GM23248 (cell line): ENCODE measurements around the gene RAB14. TPM values are rescaled to one million over a fixed set of nuclear protein-coding genes. Genes with fewer than 3 reads are reported as not detected.
A peak's percentile ranks its signal among the peaks of the same experiment; 100 is the strongest.

Experiments
- DNase-seq: peaks from one replicate; pipeline ENCODE4 v3.0.0-alpha.2; 2015
- H2AFZ ChIP-seq: fragments of 200-600 bp; sonication (generic); 2 replicates; pipeline ENCODE4 v1.6.1; 2016; ENCODE audit warnings: antibody characterized with exemption
- H3F3A ChIP-seq: fragments of 200-600 bp; sonication (generic); 2 replicates; pipeline ENCODE4 v1.6.1; 2016; ENCODE audit warnings: mild to moderate bottlenecking, antibody characterized with exemption, mixed run types; ENCODE audit not compliant: insufficient read depth
- H3K27ac ChIP-seq: fragments of 200-600 bp; sonication (generic); 2 replicates; pipeline ENCODE4 v1.5.1; 2016; ENCODE audit warnings: mild to moderate bottlenecking
- H3K27me3 ChIP-seq: fragments of 200-600 bp; sonication (generic); replicated peaks from 2 replicates; pipeline ENCODE4 v1.6.1; 2016; ENCODE audit warnings: mild to moderate bottlenecking; ENCODE audit not compliant: insufficient read depth
- H3K36me3 ChIP-seq: fragments of 200-600 bp; sonication (generic); 2 replicates; pipeline ENCODE4 v1.6.1; 2016; ENCODE audit warnings: low read depth, mild to moderate bottlenecking
- H3K4me1 ChIP-seq: fragments of 200-600 bp; sonication (generic); 2 replicates; pipeline ENCODE4 v1.6.1; 2016; ENCODE audit warnings: mild to moderate bottlenecking; ENCODE audit not compliant: insufficient read depth
- H3K4me2 ChIP-seq: fragments of 200-600 bp; sonication (generic); one replicate; pipeline ENCODE4 v1.6.1; 2016; ENCODE audit warnings: mild to moderate bottlenecking; ENCODE audit not compliant: unreplicated experiment
- H3K4me3 ChIP-seq: fragments of 200-600 bp; sonication (generic); 2 replicates; pipeline ENCODE4 v1.5.1; 2016; ENCODE audit warnings: mild to moderate bottlenecking
- H3K79me2 ChIP-seq: fragments of 200-600 bp; sonication (generic); 2 replicates; pipeline ENCODE4 v1.6.1; 2016; ENCODE audit warnings: mild to moderate bottlenecking; ENCODE audit not compliant: insufficient read depth
- H3K9ac ChIP-seq: fragments of 200-600 bp; sonication (generic); 2 replicates; pipeline ENCODE4 v1.6.1; 2016; ENCODE audit warnings: mild to moderate bottlenecking
- H3K9me2 ChIP-seq: fragments of 200-600 bp; sonication (generic); 2 replicates; pipeline ENCODE4 v1.6.1; 2016; ENCODE audit warnings: mixed run types, mild to moderate bottlenecking, moderate library complexity; ENCODE audit not compliant: insufficient read depth
- H3K9me3 ChIP-seq: fragments of 200-600 bp; sonication (generic); one replicate; pipeline ENCODE4 v1.6.1; 2017; ENCODE audit warnings: low read depth
- H4K20me1 ChIP-seq: fragments of 200-600 bp; sonication (generic); 2 replicates; pipeline ENCODE4 v1.6.0; 2016; ENCODE audit not compliant: insufficient read depth
- EZH2 ChIP-seq: fragments of 200-600 bp; sonication (generic); IDR thresholded peaks from 2 replicates; pipeline ENCODE4 v1.6.1; 2018; ENCODE audit warnings: antibody characterized with exemption, mild to moderate bottlenecking; ENCODE audit not compliant: insufficient read depth, poor library complexity, severe bottlenecking
- EZH2phosphoT487 ChIP-seq: fragments of 200-600 bp; sonication (generic); IDR thresholded peaks from 2 replicates; pipeline ENCODE4 v1.6.1; 2018; ENCODE audit warnings: antibody characterized with exemption, moderate library complexity, mild to moderate bottlenecking, low read depth; ENCODE audit not compliant: insufficient read depth
- WGBS, 2 experiments: methylation state at CpG; one replicate each; pipeline ENCODE4 v1.1.6; 2015 to 2017; ENCODE audit warnings: low lambda C conversion rate in 2 of 2, low coverage in 1 of 2; ENCODE audit errors: missing lambda C conversion rate in 2 of 2; 5-methylcytosine and 5-hydroxymethylcytosine counted together
- in situ Hi-C: fragments of 300-500 bp; cut with MboI; formaldehyde crosslinking; loops from 2 replicates; pipeline ENCODE4 v1.15.0; 2020
- polyA plus RNA-seq: library from polyadenylated mRNA; unstranded; fragments of >200 nt; fragmentation: Nextera tagmentation; extraction: Ambion mirVana; gene quantifications from 2 replicates; pipeline ENCODE4 v1.2.1, GENCODE V29; 2016
- total RNA-seq: library from RNA; depleted of rRNA; stranded (reverse); fragments of >200 nt; shearing (Covaris generic); gene quantifications from 2 replicates; pipeline ENCODE4 v1.2.3, GENCODE V29; 2014; rRNA removed

The RAB14 gene
- total RNA-seq (25.8 and 28.8 TPM in 2 replicates), polyA plus RNA-seq (75.9 and 79.5 TPM in 2 replicates)

GRCh38 chr9:121201738-121202533, at the start of gene RAB14:
Gene RAB14, minus strand, starts transcription at chr9:121201869. Its CDS starts 8,457 bp downstream, at chr9:121193412.
- Histone ChIP-seq H3K36me3 (no peaks in the 10 kb centered on the region), H3K4me2 (peak within 1 kb of the TSS; percentile 100), H3K27ac (peak within 1 kb of the TSS; percentile 82), H4K20me1 (peaks cover 31% of the 10 kb centered on the region), H3K4me3 (peak within 1 kb of the TSS; percentile 97), H3K27me3 (no peaks in the 10 kb centered on the region), H3K9me2 (no peaks in the 10 kb centered on the region), H3K9ac (peak within 1 kb of the TSS; percentile 92), H3K79me2 (peaks cover 54% of the 10 kb centered on the region), H3K9me3 (no peaks in the 10 kb centered on the region), H3F3A (0 out of 2 replicates have a peak, but pooled peaks cover 4% of the 10 kb centered on the region), H3K4me1 (peaks cover 35% of the 10 kb centered on the region), H2AFZ (peak within 1 kb of the TSS; percentile 90)
- 5 to 7% methylated on average over 36 to 55 of the region's 55 CpGs for WGBS, 2 experiments
- TF ChIP-seq EZH2: no peak
- no peak for TF ChIP-seq EZH2phosphoT487
- DNase-seq: peak; percentile 99
- in situ Hi-C loops: loop anchor here (25.0 kb wide), 1 partner anchor 110 kb away; no protein-coding TSS in a partner anchor

- Histone ChIP-seq H3K27ac (no peak overlapping the region), H4K20me1 (no peaks in the 10 kb centered on the region), H3F3A (peaks cover 25% of the 10 kb centered on the region), H3K36me3 (no peaks in the 10 kb centered on the region), H2AFZ (no peak overlapping the region), H3K9me2 (no peaks in the 10 kb centered on the region), H3K79me2 (no peaks in the 10 kb centered on the region), H3K9ac (no peak overlapping the region), H3K4me1 (peaks cover 19% of the 10 kb centered on the region), H3K4me2 (no peak overlapping the region), H3K27me3 (no peaks in the 10 kb centered on the region), H3K9me3 (no peaks in the 10 kb centered on the region), H3K4me3 (no peak overlapping the region)
- no peak for DNase-seq
- TF ChIP-seq EZH2: no peak
- no peak for TF ChIP-seq EZH2phosphoT487
- 95 to 99% methylated on average over 3 of the region's 3 CpGs for WGBS, 2 experiments
- in situ Hi-C loops: no loop called here
These were observed 47.9 kb upstream of the RAB14 start for GRCh38 chr9:121249563-121249962.

- H4K20me1 ChIP-seq: no peaks in the 10 kb centered on the region
These were observed 45.3 kb upstream of the RAB14 start for GRCh38 chr9:121246821-121247561.

GRCh38 chr9:121242959-121243346, 41.3 kb upstream of the RAB14 start:
- Histone ChIP-seq H3K9me2 (no peaks in the 10 kb centered on the region), H3K27ac (peak overlapping the region; percentile 86), H3K4me2 (no peak overlapping the region), H3K4me3 (no peak overlapping the region), H3K4me1 (peaks cover 59% of the 10 kb centered on the region), H3K9ac (0 out of 2 replicates have a peak overlapping the region, but pooled peaks have one; percentile 27), H3K79me2 (no peaks in the 10 kb centered on the region), H3K9me3 (no peaks in the 10 kb centered on the region), H2AFZ (peak overlapping the region; percentile 65), H3F3A (peaks cover 43% of the 10 kb centered on the region), H3K36me3 (no peaks in the 10 kb centered on the region), H3K27me3 (no peaks in the 10 kb centered on the region), H4K20me1 (no peaks in the 10 kb centered on the region)
- TF ChIP-seq EZH2 (no peak), EZH2phosphoT487 (no peak)
- DNase-seq: peak; percentile 19
- in situ Hi-C loops: no loop called here
- WGBS, 2 experiments: 31 to 36% methylated on average over 4 of the region's 4 CpGs

More at GRCh38 chr9:121246821-121247561, 45.3 kb upstream of the RAB14 start:
- Histone ChIP-seq H3K9me2 (no peaks in the 10 kb centered on the region), H3K9ac (peak overlapping the region; percentile 45), H3K4me2 (peak overlapping the region; percentile 84), H3F3A (peaks cover 38% of the 10 kb centered on the region), H3K79me2 (no peaks in the 10 kb centered on the region), H3K27me3 (no peaks in the 10 kb centered on the region), H3K36me3 (no peaks in the 10 kb centered on the region), H2AFZ (peak overlapping the region; percentile 46), H3K4me1 (peaks cover 33% of the 10 kb centered on the region), H3K4me3 (0 out of 2 replicates have a peak overlapping the region, but pooled peaks have one; percentile 24), H3K27ac (peak overlapping the region; percentile 87), H3K9me3 (no peaks in the 10 kb centered on the region)
- peak; percentile 95 for DNase-seq
- in situ Hi-C loops: no loop called here
- no peak for TF ChIP-seq EZH2phosphoT487
- TF ChIP-seq EZH2: no peak
- 22 to 24% methylated on average over 11 to 12 of the region's 12 CpGs for WGBS, 2 experiments
